Head of caudate nucleus (tissue), 42 donors: Measurements from ENCODE around the gene ZNG1F.
"Not testable (repeated sequence)": the region's sequence is repeated elsewhere in the genome, so short reads cannot be mapped to it uniquely, and the experiment has no call there.

Experiments
- DNase-seq, 42 donors: peaks; one replicate each; pipeline versions ENCODE4 v3.0.0 to v3.0.0-alpha.2; 2020 to 2021; ENCODE audit warnings: mixed read lengths in 7 of 42
- intact Hi-C: fragments of 100-400 bp; cut with DNase I; formaldehyde crosslinking; loops from one replicate; pipeline ENCODE4 v1.15.0; 2022

Gene ZNG1F

GRCh38 chr9:41189217-41189616 is at the start of gene ZNG1F:
ZNG1F (minus strand) TSS chr9:41189317; CDS start chr9:41189258, 59 bp downstream.
- DNase-seq, intact Hi-C loops: not testable (repeated sequence)

GRCh38 chr9:41237110-41237749 is 48.1 kb upstream of the ZNG1F start:
- intact Hi-C loops, result not testable (repeated sequence)
- DNase-seq, result peak in 13 of 42 donors; percentile 3 to 49 (median 23)

GRCh38 chr9:41236486-41237109 is 47.5 kb upstream of the ZNG1F start:
- peak in 2 of 42 donors; percentile 2 to 37 for DNase-seq
- intact Hi-C loops, result not testable (repeated sequence)

GRCh38 chr9:41234811-41235805 is 46.0 kb upstream of the ZNG1F start:
- peak in 38 of 42 donors; percentile 16 to 70 (median 46) for DNase-seq
- intact Hi-C loops, result not testable (repeated sequence)

GRCh38 chr9:41234221-41234620 is 45.1 kb upstream of the ZNG1F start:
- intact Hi-C loops, DNase-seq: not testable (repeated sequence)

- intact Hi-C loops, result not testable (repeated sequence)
- peak in 21 of 42 donors; percentile 2 to 59 (median 26) for DNase-seq
Measured at GRCh38 chr9:41232326-41232725, 43.2 kb upstream of the ZNG1F start.

GRCh38 chr9:41230418-41230817 is 41.3 kb upstream of the ZNG1F start:
- intact Hi-C loops, result not testable (repeated sequence)
- DNase-seq, result peak in 9 of 42 donors; percentile 2 to 51 (median 12)

GRCh38 chr9:41229408-41230401 is 40.6 kb upstream of the ZNG1F start:
- peak in 18 of 42 donors; percentile 1 to 46 (median 18) for DNase-seq
- intact Hi-C loops, result no loop called here

GRCh38 chr9:41219831-41220230 is 30.7 kb upstream of the ZNG1F start:
- intact Hi-C loops, result not testable (repeated sequence)
- peak in 6 of 42 donors; percentile 1 to 40 (median 15) for DNase-seq

- DNase-seq, intact Hi-C loops: not testable (repeated sequence)
Measured at GRCh38 chr9:41188439-41188838, 678 bp downstream of the ZNG1F start.

- intact Hi-C loops, DNase-seq: not testable (repeated sequence)
Measured at GRCh38 chr9:41174994-41175393, 14.1 kb downstream of the ZNG1F start.

- DNase-seq, intact Hi-C loops: not testable (repeated sequence)
Measured at GRCh38 chr9:41150116-41150515, 39.0 kb downstream of the ZNG1F start.

GRCh38 chr9:41141878-41142277 is 47.2 kb downstream of the ZNG1F start:
- intact Hi-C loops, DNase-seq: not testable (repeated sequence)

- intact Hi-C loops, DNase-seq: not testable (repeated sequence)
Measured at GRCh38 chr9:41128581-41128980, 60.5 kb downstream of the ZNG1F start, which contains the start of gene FOXD4L6. FOXD4L6 (minus strand) TSS chr9:41128681; CDS start chr9:41128383, 298 bp downstream.

- intact Hi-C loops, DNase-seq: not testable (repeated sequence)
Measured at GRCh38 chr9:41126746-41127446, 62.2 kb downstream of the ZNG1F start.

GRCh38 chr9:41125936-41126335 is 63.2 kb downstream of the ZNG1F start:
- not testable (repeated sequence) for DNase-seq

GRCh38 chr9:41125109-41125658 is 63.9 kb downstream of the ZNG1F start:
- DNase-seq, intact Hi-C loops: not testable (repeated sequence)

More at GRCh38 chr9:41125936-41126335, 63.2 kb downstream of the ZNG1F start:
- intact Hi-C loops, result not testable (repeated sequence)
